SK-N-SH treated with all-trans-retinoic acid at 6 μM for 48 hours (cell line): ENCODE measurements around the gene RBMS1.
A peak's percentile ranks its signal among the peaks of the same experiment; 100 is the strongest.

Experiments used
- BACH2 ChIP-seq: fragments of 250-450 bp; sonication (Bioruptor Pico); IDR thresholded peaks from 2 replicates; pipeline ENCODE4 v1.9.0; 2021; ENCODE audit warnings: mild to moderate bottlenecking, borderline replicate concordance
- CSRNP3 ChIP-seq: fragments of 250-450 bp; sonication (Bioruptor Pico); IDR thresholded peaks from 2 replicates; pipeline ENCODE4 v1.5.1; 2021; ENCODE audit warnings: mild to moderate bottlenecking, moderate library complexity
- ZC3H10 ChIP-seq: fragments of 250-450 bp; sonication (Bioruptor Pico); IDR thresholded peaks from 2 replicates; pipeline ENCODE4 v1.5.1; 2021; ENCODE audit warnings: mild to moderate bottlenecking, moderate library complexity
- ZNF8 ChIP-seq: fragments of 450-650 bp; formaldehyde crosslinking; IDR thresholded peaks from 2 replicates; pipeline ENCODE4 v1.5.0; 2020; ENCODE audit warnings: mild to moderate bottlenecking, moderate library complexity
- TF ChIP-seq, protein P1 (sequence below): fragments of 250-450 bp; sonication (Bioruptor Pico); IDR thresholded peaks from 2 replicates; pipeline ENCODE4 v1.5.0; 2020; ENCODE audit warnings: mild to moderate bottlenecking, moderate library complexity

- TF ChIP-seq, protein P1, sequence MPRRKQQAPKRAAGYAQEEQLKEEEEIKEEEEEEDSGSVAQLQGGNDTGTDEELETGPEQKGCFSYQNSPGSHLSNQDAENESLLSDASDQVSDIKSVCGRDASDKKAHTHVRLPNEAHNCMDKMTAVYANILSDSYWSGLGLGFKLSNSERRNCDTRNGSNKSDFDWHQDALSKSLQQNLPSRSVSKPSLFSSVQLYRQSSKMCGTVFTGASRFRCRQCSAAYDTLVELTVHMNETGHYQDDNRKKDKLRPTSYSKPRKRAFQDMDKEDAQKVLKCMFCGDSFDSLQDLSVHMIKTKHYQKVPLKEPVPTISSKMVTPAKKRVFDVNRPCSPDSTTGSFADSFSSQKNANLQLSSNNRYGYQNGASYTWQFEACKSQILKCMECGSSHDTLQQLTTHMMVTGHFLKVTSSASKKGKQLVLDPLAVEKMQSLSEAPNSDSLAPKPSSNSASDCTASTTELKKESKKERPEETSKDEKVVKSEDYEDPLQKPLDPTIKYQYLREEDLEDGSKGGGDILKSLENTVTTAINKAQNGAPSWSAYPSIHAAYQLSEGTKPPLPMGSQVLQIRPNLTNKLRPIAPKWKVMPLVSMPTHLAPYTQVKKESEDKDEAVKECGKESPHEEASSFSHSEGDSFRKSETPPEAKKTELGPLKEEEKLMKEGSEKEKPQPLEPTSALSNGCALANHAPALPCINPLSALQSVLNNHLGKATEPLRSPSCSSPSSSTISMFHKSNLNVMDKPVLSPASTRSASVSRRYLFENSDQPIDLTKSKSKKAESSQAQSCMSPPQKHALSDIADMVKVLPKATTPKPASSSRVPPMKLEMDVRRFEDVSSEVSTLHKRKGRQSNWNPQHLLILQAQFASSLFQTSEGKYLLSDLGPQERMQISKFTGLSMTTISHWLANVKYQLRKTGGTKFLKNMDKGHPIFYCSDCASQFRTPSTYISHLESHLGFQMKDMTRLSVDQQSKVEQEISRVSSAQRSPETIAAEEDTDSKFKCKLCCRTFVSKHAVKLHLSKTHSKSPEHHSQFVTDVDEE (CRISPR knock-in tag): 0 out of 2 replicates have a peak, but pooled peaks have one; percentile 35
- TF ChIP-seq CSRNP3 (no peak), BACH2 (CRISPR knock-in tag) (no peak), ZC3H10 (CRISPR knock-in tag) (no peak), ZNF8 (no peak)
These were observed 7.3 kb downstream of the RBMS1 start for GRCh38 chr2:160486341-160486740.
